Kidney epithelial cell (primary cell): ENCODE results near the gene SLC9A3. TPM values are rescaled to one million over a fixed set of nuclear protein-coding genes. Genes with fewer than 3 reads are reported as not detected.

ENCODE experiments used
- DNase-seq: peaks from one replicate; pipeline ENCODE4 v3.0.0-alpha.2; 2010; ENCODE audit warnings: low read depth
- H3K27me3 ChIP-seq: 2 replicates; pipeline ENCODE4 v1.6.0; 2011; ENCODE audit warnings: low read length; ENCODE audit not compliant: control insufficient read depth, insufficient read depth
- H3K36me3 ChIP-seq: 2 replicates; pipeline ENCODE4 v1.5.1; 2011; ENCODE audit warnings: low read length; ENCODE audit not compliant: control insufficient read depth, insufficient read depth
- H3K4me3 ChIP-seq: 2 replicates; pipeline ENCODE4 v1.5.1; 2011; ENCODE audit warnings: low read depth, mild to moderate bottlenecking, control low read depth, low read length
- CTCF ChIP-seq: IDR thresholded peaks from 2 replicates; pipeline ENCODE4 v1.5.1; 2011; ENCODE audit warnings: mild to moderate bottlenecking, moderate library complexity, low read length, control low read depth, inconsistent platforms; ENCODE audit not compliant: insufficient read depth, poor library complexity, severe bottlenecking
- total RNA-seq: library from RNA; depleted of rRNA; stranded (reverse); fragments of >200 nt; gene quantifications from 2 replicates; pipeline ENCODE4 v1.2.3, GENCODE V29; 2015

The SLC9A3 gene
- total RNA-seq, 1 donor from 2014 or later, result 3.6 TPM

DNA sequence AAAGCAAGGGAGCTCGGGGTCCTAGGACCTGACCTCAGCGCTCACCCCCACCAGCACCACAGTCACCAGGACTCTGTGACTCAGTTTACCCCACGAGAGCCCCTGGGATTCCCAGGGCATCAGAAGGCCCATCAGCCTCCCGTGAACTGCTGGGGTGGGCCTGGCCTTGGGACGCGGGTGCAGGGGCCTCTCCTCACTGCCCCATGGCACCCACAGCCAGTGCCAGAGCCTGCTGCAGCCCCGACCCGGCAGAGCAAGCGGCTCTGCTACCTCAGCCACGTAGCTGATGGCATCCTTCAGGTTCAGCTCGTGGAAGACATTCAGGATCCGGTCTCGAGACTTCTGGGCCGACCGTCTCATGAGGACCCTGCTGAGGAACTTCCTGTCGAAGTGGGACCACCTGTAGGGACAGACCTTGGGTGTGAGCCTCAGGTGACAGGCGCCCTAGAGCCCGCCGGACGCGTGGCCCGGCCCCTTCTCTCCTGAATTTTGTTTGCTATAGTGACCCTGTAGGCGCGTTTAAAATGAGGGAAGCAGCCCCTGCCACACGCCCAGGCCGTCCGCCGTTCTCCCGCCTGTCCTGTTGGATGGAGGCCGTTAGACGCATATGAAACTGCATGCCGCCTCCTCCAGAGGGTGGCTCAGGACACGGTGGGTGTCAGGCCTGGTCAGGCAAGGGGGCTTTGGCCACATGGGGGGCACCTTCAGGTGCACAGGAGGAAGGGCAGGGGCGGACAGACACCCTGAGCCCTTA is 44.5 kb downstream of the SLC9A3 start:
- Histone ChIP-seq H3K36me3 (no peaks in the 10 kb centered on the region), H3K27me3 (peaks cover 44% of the 10 kb centered on the region), H3K4me3 (no peak overlapping the region)
- no peak for DNase-seq
- TF ChIP-seq CTCF, result no peak

GRCh38 chr5:478982-479535 is 45.2 kb downstream of the SLC9A3 start:
- TF ChIP-seq CTCF, result no peak
- H3K4me3 ChIP-seq, result no peak overlapping the region
- no peak for DNase-seq
- H3K36me3 ChIP-seq, result no peaks in the 10 kb centered on the region
- H3K27me3 ChIP-seq, result peaks cover 42% of the 10 kb centered on the region

DNA sequence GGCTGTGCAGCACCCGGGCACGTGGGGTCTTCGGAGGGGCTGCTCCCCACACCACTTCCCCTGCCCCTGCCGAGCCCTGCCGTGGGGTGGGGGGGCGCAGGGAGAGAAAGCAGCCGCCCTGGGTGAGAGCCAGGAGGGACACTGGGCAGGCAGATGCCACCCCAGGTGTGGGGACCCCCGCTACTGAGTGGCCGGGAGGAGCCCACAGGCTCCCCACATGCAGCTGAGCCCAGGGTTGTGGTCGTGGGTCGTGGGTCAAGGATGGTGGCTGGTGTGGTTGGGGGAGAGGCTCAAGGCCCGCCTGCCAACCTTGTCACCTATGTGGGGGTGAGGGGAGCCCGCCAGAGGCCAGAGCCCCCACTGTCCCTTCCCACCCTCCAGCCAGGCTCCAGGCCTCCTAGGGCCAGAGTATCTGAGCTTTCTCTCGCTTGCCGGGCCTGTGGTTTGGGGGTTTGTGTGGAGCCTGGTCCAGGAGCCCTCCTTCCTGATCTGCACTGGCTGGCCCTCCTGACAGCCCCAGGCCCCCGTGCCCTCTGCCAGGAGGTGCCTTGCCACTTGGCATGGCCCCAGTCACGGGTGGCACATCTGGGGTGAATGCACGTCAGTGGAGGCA is 45.8 kb downstream of the SLC9A3 start:
- Histone ChIP-seq H3K36me3 (no peaks in the 10 kb centered on the region), H3K4me3 (no peak overlapping the region), H3K27me3 (peaks cover 42% of the 10 kb centered on the region)
- no peak for DNase-seq
- no peak for TF ChIP-seq CTCF

DNA sequence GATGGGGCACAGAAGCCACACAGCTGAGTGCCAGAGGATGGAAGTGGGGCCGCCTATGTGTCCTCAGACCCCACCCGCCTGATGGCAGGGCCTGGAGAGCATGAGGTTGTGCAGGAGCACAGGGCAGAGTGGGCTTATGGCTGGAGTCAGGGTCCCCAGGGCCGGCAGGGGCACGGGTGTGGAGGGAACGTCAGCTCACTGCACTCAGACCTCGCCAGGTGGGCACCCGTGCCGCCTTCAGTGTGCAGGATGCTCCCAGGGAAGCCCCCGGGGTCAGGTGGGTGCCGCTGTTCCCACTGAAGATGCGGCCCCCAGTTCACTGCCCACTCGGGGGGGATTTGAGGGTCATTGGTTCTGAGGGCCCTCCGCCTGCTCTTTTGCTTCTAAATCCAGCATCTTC is 46.4 kb downstream of the SLC9A3 start:
- peaks cover 42% of the 10 kb centered on the region for H3K27me3 ChIP-seq
- no peak overlapping the region for H3K4me3 ChIP-seq
- H3K36me3 ChIP-seq, result no peaks in the 10 kb centered on the region
- no peak for DNase-seq
- TF ChIP-seq CTCF, result no peak

- TF ChIP-seq CTCF, result no peak
- DNase-seq, result no peak
- Histone ChIP-seq H3K4me3 (no peak overlapping the region), H3K27me3 (peaks cover 42% of the 10 kb centered on the region), H3K36me3 (no peaks in the 10 kb centered on the region)
Measured at GRCh38 chr5:477247-477646, 47.0 kb downstream of the SLC9A3 start.
